ENCODE data around the gene ENTPD8. TPM values are rescaled to one million over a fixed set of nuclear protein-coding genes. Genes with fewer than 3 reads are reported as not detected.

Gene ENTPD8, protein sequence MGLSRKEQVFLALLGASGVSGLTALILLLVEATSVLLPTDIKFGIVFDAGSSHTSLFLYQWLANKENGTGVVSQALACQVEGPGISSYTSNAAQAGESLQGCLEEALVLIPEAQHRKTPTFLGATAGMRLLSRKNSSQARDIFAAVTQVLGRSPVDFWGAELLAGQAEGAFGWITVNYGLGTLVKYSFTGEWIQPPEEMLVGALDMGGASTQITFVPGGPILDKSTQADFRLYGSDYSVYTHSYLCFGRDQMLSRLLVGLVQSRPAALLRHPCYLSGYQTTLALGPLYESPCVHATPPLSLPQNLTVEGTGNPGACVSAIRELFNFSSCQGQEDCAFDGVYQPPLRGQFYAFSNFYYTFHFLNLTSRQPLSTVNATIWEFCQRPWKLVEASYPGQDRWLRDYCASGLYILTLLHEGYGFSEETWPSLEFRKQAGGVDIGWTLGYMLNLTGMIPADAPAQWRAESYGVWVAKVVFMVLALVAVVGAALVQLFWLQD
- not detected in 2 replicates for total RNA-seq (2014; rRNA removed; shearing (Covaris generic))

DNA sequence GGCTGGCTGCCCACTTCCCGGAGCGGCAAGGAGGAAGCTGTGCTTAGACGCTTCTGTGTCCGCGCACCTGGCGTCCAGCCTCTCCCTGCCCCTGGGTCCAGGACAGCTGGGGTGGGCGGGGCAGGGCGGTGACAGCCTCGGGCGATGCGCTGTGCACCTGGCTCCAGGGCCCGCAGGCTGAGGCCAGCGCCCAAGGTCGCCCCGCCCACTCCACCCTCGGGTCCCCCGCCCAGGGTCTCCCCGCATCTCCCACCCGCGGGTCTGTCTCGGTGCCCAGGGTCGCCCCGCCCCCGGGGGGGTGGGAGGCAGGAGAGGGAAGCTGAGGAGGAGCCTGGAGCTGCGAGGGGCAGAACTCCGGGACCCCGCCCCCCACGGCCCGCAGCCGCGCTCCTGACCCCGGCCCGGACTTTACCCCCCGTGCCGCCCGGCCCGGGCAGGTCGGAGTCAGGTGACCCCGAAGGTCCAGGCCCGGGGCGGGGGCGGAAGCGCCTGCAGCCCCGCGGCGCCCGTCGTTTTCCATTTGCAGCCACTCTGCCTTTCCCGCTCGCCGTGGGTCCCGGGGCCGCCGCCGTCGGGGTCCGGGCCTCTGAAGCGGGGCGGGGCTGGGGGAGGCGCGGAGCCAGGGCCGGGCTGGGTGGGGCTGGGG lies at the start of gene ENTPD8:
TSS of gene ENTPD8 (minus strand) at position 69 of the 646 bp plus-strand sequence. CDS start 3,072 bp downstream, outside the sequence.
- peak; percentile 60 for DNase-seq (ENCODE audit: low read depth)

DNA sequence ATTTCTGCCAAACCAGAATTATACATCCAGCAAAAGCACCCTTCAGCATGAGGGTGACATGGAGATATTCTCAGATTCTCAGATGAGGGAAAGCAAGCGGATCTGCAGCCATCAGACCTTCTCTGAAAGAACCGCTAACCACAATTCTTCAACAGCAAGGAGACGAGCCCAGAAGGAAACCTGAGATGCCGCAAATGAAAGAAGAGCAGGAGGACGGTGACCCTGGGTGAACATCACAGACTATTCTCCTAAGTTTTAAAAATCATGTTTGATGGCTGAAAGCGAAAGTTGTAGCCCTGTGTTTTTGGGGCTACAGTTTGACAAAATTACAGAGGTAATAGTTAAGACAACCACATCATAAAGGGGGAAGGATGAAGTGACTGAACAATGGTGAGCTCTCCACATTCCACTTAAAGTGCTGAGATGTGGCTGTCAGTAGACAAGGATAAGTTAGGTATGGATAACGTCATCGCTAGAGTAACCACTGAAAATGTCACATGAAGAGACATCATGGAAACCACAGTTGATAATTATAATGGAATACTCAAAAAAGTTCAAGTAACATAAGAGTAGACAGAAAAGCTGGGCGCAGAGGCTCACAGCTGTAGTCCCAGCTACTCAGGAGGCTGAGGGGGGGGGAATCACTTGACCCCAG lies 49.5 kb upstream of the ENTPD8 start:
- no peak for DNase-seq (ENCODE audit: low read depth)

DNA sequence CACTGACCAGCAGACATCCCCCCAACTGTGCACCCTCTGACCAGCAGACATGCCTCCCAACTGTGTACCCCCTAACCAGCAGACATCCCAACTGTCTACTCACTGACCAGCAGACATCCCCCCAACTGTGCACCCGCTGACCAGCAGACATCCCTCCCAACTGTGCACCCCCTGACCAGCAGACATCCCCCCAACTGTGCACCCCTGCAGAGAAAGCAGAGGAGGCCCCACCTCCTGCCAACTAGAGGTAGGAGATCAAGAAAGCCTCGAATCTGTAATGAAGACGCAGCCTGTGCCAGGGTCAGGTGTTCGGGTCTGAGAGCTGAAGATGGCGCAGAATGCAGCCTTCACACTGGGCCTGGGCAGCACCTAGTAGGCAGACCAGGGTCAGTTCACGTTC lies 47.7 kb upstream of the ENTPD8 start:
- DNase-seq (ENCODE audit: low read depth): no peak

DNA sequence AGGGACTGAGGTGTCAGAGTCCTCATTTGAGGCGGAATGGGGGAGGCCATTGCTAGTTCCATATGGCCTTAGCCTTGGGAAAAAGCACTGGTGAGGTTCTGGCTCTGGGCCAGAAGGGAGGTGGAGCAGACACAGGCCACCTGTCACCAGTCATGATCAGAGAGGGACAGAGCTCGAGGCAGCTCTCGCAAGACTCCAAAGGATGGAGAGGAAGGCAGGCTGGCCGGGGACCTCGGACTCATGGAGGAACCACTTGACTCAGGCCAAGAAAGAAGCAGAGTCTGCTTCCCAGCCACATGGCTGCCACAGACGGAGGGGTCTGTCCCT lies 47.1 kb upstream of the ENTPD8 start:
- DNase-seq (ENCODE audit: low read depth): no peak

DNA sequence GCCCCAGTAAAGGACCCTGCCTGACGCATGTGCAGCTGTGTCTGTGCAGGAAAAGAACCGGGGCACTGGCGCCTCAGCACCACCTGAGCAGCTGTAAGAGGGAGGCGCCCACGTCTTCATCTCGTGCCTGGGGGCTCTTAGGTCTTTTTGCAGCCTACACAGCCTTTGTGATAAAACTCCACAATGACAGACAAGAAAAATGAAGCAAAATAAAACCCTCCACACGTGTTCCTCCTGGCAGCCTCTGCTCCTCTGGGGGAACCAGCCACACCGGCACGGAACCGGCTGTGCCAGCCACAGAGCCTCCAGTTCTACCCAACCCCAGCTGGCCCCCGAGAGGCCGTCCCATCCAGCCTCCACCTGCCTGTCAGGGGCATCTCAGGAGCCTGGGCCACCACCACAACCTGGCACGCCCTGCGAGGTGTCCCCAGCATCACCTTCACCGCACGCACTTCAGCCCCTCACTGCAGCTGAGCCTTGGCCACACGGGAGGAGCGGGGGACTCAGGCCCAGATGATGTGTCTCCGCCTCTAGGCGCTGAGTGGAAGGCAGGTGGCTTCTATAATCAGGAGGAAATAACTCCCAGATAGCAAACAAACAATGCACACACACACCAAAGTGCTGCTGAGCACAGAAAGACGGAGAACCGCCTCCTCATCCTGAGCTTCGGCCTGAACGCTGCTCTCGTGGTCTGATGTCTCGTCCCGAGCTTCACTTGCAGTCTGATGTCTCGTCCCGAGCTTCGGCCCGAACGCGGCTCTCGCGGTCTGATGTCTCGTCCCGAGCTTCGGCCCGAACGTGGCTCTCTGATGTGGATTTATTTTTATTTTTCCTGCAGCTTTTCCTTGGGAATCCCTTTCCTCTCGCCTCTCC lies 46.5 kb upstream of the ENTPD8 start:
- DNase-seq (ENCODE audit: low read depth): no peak

DNA sequence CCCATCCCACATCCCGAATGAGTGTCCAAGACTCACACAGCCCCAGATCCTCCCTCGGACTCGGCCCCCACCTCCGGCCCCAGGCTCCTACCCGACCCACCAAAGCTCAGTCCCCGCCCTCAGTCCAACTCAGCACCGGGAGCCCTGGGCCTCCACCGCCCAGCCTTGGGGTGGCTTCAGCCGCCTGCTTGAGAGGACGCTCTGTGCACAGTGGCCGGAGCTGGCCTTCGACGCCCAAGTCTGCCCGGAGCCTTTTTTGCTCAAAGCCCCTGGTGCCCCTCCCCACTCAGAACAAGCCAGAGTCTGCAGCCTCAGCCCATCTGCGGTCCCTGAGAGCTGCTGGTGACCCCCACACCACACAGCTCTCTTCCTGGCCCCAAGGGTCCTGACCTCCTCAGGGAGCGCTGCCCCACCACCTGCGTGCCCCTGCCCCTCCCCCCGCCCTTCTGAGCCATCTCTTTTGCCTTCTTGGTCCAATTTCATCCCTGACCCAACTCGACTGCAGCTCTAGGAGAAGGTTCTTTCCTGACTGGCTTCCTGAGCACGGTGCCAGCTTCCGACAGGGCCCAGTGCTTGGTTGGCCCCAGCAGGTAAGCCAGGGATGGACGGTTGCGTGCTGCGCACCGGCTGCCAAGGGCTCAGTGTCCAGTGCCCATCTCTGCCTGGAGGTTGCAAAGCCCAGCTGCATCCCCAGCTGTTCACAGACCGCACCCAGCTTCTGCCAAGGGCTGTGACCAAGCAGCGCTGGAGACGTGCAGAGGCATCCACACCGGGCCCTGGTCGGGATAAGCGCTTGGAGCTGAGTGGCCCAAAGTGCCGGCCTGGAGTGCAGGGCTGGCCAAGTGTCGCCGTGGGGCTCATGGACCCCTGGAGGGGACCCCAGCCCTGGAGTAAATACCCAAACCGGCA lies 45.6 kb upstream of the ENTPD8 start:
- DNase-seq (ENCODE audit: low read depth): peak; percentile 4

DNA sequence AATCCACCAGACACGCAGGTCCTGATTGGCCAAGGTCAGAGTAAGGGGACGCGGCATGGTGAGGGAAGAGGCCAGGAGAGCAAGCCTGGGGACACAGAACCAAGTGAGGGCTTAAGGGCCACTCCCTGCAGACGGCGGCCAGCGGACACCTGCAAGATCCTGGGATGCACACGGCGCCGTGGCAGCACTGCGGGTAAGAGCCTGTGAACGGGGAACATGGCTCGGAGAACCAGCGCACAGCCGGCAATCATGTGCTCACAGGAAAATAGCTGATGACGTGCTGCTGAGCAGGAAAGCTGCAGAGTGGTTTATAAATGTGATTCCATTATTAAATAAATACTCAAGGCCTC lies 45.0 kb upstream of the ENTPD8 start:
- DNase-seq (ENCODE audit: low read depth): no peak

DNA sequence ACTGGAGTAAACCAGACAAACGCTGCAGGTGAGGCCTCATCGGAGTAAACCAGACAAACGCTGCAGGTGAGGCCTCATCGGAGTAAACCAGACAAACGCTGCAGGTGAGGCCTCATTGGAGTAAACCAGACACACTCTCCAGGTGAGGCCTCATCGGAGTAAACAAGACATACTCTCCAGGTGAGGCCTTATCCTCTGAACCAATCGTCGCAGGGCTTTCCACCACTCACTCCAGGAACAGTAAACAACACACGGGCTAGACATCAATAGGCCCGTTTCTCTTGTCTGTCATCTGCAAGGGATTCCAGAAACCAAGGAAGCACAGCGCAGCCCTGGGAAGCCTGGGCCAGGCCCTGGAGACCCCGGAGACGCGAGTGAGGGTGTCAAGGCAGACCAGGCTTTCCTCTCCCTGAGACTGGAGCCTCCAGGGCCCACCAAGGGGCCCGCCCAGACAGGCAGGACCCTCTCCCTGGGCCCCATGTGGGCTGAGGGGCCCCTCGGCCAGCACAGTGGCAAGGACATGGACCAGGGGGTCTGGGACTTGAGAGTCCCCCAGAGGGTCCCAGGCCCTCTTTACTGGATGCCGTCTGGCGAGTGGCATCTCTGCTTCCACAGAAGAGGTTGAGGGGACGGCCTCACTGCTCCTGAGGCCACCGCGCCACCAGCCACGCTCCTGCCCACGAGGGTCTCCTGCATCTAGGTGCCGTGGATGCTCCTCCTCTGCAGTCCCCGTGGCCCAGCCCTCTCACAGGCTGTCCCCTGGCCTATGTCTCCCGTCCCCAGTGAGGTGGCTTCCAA lies 44.4 kb upstream of the ENTPD8 start:
- no peak for DNase-seq (ENCODE audit: low read depth)

DNA sequence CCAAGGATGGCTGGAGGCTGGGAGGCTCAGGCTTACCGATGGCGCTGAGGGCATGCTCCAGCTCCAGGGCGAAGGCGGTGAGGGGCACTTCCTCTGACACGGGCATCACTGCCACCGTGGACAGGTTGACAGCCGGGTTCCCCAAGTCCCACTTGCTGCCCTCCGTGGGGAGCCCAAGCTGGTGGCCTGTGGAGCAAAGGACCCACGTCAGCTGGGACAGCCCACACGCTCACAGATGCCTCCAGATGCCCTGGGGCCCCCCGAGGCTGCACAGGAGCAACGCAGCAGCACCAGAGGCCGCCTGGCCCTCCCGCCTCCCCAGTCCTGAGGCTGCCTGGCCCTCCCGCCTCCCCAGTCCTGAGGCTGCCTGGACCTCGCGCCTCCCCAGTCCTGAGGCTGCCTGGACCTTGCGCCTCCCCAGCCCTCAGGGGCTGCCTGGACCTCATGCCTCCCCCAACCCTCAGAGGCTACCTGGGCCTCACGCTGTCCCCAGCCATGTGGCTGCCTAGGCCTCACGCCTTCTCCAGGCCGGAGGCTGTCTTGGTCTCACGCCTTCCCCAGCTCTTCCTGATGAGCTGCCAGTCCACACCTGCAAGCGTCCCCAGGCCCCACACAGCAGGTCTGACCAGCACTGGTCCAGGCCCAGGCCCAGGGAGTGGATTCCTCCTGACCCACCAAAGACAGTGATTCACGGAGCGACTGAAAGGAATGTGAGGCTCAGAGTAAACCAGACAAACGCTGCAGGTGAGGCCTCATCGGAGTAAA lies 43.6 kb upstream of the ENTPD8 start:
- DNase-seq (ENCODE audit: low read depth): no peak

DNA sequence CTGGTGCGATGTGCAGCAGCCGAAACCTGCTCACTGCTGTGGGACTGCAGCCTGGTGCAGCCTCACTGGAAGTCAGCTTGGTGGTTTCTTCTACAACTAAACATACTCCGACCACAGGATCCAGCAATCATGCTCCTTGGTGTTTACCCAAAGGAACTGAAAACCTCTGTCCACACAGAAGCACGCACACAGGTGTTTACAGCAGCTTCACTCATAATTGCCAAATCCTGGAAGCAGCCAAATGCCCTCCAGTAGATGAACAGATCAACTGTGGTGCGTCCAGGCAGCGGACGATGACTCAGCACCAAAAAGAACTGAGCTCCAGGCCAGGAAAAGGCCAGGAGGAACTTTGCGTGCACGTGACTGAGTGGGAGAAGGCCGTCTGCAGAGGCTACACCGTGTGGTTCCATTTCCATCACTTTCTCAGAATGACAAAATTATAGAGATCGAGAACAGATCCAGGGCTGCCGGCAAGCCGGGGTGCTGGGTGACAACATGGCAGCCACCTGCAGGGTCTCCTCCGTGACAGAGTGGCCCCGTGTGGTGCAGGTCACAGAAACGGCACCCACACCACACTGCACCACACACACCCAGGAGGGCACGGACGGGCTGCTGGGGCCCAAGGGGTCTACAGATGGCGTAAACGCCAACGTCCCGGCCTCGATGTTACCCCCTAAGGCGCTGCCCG lies 41.1 kb upstream of the ENTPD8 start:
- DNase-seq (ENCODE audit: low read depth): peak; percentile 82

DNA sequence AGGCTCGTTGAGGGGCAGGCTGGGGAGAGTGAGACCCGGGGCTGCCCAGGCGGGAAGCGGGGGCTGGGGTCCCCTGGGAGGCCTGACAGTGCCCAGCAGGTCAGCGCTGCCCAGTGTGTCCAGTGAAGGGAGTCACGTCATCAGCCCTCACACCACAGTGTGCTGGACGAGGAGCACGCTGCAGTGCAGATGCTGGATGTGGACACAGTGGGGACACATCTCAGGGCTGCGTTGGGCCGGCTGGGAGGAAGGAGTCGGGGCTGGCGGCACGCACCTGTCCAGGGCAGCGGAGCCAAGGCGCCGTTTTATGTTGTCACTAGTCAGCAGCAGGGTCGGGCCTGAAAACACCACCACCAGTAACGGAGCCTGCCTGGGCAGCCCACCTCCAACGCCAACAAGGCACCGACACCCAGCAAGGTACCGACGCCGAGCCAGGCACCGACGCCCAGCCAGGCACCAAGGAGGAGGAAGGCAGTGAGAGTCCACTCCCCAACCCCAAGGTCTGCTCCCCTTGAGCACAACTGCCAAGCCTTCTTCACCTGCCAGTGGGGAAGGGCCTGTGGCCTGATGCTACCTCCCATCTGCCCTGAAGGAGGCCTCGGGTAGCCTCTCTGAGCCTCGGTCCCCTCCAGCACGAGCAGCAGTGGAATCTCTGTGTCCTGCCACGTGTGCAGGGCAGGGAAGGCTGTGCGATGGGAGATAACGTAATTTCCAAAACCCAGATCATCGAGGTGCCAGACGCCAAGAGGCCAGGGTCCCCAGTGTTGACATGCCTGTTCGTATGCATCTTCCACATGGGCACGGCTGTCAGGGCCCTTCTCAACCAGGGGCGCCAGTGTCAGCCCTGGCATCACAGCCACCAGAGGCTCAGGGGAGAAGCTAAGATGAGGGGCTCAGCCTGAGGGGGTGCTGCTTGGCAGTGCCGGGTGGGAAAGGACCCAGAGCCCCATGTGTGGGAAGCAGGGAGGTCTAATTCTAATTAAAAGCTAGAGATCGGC lies 39.8 kb upstream of the ENTPD8 start:
- DNase-seq (ENCODE audit: low read depth): no peak

DNA sequence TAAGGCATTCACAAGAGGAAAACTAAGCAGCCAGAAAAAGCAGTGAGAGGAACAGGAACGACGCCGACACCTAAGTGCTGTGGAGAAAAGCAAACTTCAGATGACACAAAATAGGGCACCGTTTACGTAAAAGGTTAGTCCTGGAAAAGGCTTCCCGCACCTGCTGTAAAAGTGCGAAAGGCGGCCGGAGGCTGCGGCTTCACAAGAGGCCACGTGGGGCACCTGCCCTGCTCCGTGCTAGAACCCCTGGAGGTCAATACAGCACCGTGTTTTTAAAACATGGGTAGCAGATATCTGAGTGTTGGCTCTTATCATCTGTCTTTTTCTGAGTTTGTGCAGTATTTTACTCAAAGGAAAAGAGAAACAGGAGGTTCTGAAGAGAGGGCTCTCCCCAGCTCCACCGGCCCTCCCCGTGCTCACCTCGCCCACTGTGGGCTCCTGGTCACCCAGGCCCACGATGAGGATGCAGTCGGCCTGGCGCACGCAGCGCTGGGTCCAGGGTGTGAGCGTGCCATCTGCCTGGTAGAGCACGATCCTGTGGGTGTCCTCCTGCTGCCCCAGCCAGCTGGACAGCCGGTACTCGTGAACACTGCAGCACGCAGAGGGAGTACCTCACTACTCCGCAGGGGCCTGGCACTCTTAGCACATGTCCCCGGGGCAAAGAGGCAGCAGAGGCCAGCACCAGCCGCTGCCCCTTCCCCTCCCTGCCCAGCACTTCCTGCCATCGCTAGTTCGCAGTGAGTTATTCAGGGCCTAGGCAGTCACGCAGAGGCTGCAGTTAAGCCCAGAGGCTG lies 38.9 kb upstream of the ENTPD8 start:
- DNase-seq (ENCODE audit: low read depth): no peak

DNA sequence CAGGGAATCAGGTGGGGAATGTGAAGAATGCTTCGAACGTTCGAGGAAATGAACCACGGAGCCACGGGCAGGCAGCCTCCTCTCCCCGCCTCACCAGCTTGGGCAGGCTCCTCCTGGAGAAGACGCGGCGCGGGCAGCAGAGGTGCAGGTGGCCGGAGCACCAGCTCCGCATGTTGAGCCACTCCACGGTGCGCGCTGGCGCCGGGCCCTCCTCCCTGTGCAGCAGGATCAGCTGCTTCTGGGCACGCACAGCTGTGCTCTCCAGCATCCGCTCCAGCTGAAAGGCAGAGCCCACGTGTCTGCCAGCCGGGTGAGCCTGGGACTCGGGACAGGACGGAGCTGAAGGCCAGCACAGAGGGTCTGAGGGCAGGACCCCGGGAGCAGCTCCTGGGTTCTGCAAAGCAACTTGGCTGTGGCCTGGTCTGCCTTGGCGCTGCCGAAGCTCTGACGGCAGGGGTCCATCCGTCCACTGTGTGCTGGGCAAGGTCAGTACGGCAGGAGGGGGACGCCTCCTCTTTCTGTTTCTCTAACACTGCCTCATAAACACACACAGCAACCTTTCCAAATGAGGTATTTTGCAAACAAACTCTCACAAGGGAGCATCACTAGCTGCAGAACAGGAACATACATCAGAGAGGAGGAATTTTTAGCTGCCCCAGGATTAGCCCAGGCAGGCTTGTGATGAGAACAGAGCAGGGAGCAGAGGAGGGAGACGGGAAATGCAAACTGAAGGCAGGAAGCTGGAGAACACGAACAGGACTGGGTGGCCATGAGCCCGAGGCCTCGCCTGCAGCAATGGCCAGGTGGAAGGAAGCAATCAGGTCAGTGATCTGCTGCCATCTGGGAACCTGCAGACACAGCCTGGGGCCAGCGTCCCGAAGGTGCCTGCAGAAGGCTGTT lies 38.1 kb upstream of the ENTPD8 start:
- DNase-seq (ENCODE audit: low read depth): no peak

DNA sequence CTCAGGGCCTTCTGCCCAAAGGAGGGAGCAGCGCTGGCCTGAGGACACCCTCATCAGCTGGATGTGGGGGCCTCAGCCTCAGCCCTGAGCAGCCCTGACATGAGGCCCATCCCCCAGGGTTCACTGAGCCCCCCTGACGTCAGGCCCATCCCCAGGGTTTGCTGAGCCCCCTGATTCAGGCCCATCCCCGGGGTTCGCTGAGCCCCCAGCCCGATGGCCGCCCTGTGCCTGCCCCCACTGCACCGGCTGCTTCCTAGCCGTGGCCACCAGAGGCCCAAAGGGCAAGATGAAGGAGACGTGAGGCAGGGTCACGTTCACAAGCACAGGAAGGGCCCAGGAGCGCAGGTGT lies 37.4 kb upstream of the ENTPD8 start:
- no peak for DNase-seq (ENCODE audit: low read depth)

DNA sequence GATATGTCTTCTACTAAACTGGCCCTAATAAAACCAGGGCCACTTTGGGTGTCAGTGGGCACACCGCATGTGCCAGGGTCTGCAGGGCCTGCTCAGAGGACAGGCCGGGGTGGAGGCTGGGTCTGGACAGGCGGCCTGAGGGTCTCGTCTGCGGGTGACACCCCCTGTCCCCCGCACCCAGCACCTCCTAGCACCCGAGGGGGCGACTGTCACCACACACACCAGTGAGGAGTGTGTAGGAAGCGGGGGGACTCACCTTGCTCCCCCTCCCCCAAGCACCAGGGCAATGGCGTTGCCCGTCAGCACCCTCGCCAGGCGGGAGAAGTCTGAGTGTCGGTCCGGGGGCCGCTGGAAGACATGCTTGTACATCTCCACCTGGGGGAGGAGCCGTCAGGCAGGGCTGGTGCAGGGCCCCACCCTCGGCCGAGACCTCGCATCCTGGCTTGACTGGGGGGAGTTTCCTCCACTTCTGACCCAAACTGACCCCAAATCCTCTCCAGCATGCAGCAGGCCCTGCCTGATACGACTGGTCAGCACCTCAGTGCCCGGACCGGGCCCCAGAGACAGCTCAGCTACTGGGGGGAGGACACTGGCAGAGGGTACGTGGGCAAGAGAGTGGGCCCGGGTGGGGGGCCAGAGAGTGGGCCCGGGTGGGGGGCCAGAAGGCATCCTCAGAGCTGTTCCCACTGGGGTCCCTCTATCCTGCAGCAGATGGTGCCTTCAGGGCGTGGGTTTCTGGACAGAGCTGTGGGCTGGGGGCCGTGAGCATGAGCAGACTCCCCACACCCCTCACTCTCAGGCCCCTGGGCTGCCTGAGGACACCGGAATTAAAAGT lies 36.8 kb upstream of the ENTPD8 start:
- no peak for DNase-seq (ENCODE audit: low read depth)

Measured in Daoy (cell line).